ENCODE data around the gene PPARD. TPM values are rescaled to one million over a fixed set of nuclear protein-coding genes. Genes with fewer than 3 reads are reported as not detected.

Gene PPARD
- polyA plus RNA-seq, 1 experiment: 40.9 TPM

DNA sequence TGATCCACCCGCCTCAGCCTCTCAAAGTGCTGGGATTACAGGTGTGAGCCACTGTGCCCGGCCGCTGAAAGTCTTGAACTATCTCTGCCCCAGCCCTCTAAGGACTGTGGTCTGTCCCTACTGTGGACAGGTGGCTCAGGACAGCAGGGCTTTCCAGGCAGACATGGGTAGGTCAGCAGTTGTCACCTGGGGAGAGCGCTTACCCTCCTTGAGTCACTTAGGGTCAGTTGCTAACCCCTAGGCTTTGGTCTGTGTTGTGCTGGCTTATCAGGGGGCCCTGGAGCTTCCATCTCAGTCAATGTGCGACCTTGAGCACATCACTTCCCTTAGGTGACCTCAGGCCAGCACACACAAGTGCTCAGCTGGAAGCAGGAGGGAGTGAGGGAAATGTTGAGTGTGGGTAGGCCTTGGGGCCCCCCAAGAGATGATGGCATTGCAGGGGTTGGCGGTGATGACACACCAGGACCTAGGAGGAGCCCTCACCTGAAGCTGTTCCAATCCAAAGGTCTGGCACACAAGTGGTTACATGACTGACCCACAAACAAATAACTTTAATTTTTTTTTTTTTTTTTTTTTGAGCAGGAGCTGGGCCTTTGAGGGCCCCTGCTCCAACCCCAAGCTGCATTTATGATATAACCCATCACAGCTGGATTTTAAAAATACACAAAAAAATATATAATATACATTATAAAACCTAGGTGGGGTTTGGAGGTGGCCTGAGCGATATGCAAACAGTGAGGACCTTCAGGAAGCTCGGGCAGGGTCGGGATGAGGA is 130.9 kb downstream of the PPARD start:
- POLR2A ChIA-PET: interaction anchor here (0.5 to 0.6 kb wide), 2 partner anchors 9 to 421 kb away, joined by 5 to 11 read pairs; no protein-coding TSS in a partner anchor
- CTCF ChIA-PET: interaction anchor here (0.8 to 1.8 kb wide), 3 partner anchors 10 to 49 kb away, joined by 3 to 5 read pairs (median 4); no protein-coding TSS in a partner anchor
- no peak for DNase-seq (ENCODE audit: low read depth)
- TF ChIP-seq, protein P1, sequence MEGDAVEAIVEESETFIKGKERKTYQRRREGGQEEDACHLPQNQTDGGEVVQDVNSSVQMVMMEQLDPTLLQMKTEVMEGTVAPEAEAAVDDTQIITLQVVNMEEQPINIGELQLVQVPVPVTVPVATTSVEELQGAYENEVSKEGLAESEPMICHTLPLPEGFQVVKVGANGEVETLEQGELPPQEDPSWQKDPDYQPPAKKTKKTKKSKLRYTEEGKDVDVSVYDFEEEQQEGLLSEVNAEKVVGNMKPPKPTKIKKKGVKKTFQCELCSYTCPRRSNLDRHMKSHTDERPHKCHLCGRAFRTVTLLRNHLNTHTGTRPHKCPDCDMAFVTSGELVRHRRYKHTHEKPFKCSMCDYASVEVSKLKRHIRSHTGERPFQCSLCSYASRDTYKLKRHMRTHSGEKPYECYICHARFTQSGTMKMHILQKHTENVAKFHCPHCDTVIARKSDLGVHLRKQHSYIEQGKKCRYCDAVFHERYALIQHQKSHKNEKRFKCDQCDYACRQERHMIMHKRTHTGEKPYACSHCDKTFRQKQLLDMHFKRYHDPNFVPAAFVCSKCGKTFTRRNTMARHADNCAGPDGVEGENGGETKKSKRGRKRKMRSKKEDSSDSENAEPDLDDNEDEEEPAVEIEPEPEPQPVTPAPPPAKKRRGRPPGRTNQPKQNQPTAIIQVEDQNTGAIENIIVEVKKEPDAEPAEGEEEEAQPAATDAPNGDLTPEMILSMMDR (IDR thresholded peaks at IDR 0.05; ENCODE audit: insufficient read depth, low read depth, low read length): no peak
- Histone ChIP-seq H3K4me3 (ENCODE audit: low read depth, low read length) (no peak overlapping the region), H3K27me3 (ENCODE audit: control insufficient read depth, insufficient read depth, low read length) (no peaks in the 10 kb centered on the region), H3K36me3 (ENCODE audit: control insufficient read depth, insufficient read depth, low read length) (peaks cover 34% of the 10 kb centered on the region)

DNA sequence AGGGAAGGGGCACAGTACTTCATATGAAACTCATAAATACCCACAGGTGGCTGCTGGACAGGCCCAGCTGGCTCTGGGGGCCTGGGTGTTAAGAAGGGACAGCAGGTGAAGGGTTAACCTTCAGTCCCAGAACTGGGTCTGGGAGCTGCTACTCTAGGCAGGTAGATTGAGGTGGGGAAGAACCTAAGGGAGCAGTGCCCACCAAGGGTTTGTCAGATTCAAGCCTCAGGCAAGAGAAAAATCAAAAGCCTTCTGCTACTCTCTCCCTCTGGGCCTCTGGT is 131.4 kb downstream of the PPARD start:
- POLR2A ChIA-PET: interaction anchor here (0.6 kb wide), 1 partner anchor 8 kb away, joined by 11 read pairs; no protein-coding TSS in a partner anchor
- CTCF ChIA-PET: interaction anchor here (1.4 kb wide), 1 partner anchor 24 kb away, joined by 5 read pairs; no protein-coding TSS in a partner anchor
- H3K36me3 ChIP-seq (ENCODE audit: control insufficient read depth, insufficient read depth, low read length): peaks cover 37% of the 10 kb centered on the region

DNA sequence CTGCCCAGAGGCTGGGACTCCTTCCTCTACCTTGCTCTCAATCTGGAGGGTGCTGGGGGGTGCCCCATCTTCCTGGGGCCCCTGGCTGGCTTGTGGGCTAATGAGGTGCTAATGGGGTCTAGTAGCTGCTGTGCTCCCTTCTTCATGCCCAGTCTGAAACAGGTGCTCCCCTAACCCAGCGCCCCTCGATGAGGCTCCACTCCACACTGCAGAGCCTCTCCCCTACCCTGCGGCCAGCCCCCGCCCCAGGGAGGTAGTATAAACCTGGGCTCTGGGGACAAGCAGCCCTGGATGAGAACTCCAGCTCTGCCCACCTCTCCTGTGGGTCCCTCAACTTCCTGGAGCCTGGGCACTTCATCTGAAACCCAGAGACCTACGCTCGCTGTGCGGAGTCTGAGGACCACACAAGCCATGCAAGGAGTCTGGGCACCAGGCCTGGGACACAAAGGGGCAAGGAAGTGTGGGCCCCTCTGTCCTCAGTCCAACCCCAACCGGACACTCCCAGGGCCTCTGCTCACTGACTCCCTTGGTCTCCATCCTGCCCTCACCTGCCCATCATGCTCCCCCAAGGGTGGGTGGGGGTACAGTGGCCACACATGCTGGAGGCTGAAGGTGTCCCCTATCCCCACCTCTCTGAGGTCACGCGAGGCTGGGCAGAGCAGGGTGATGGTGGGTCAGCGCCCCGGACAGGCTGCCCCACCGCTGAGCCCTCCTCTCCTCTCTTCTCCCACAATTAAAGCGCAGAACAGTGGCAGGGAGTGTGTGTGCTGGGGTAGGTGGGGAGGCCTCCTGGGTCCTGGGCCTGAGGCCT is 132.0 kb downstream of the PPARD start:
- ChIA-PET POLR2A (interaction anchor here (0.6 kb wide), 2 partner anchors 8 to 11 kb away, joined by 3 to 11 read pairs; no protein-coding TSS in a partner anchor), CTCF (interaction anchor here (1.4 kb wide), 1 partner anchor 25 kb away, joined by 5 read pairs; no protein-coding TSS in a partner anchor)
- H3K27me3 ChIP-seq (ENCODE audit: control insufficient read depth, insufficient read depth, low read length): no peaks in the 10 kb centered on the region
- no peak for DNase-seq (ENCODE audit: low read depth)
- TF ChIP-seq, protein P1 (IDR thresholded peaks at IDR 0.05; ENCODE audit: insufficient read depth, low read depth, low read length): no peak
- H3K4me3 ChIP-seq (ENCODE audit: low read depth, low read length): no peak overlapping the region
- peaks cover 37% of the 10 kb centered on the region for H3K36me3 ChIP-seq (ENCODE audit: control insufficient read depth, insufficient read depth, low read length)

More for the DNA sequence above, 131.4 kb downstream of the PPARD start:
- H3K4me3 ChIP-seq (ENCODE audit: low read depth, low read length): no peak overlapping the region
- no peaks in the 10 kb centered on the region for H3K27me3 ChIP-seq (ENCODE audit: control insufficient read depth, insufficient read depth, low read length)
- TF ChIP-seq, protein P1 (IDR thresholded peaks at IDR 0.05; ENCODE audit: insufficient read depth, low read depth, low read length): no peak
- no peak for DNase-seq (ENCODE audit: low read depth)

GRCh38 chr6:35474942-35475570 is 132.7 kb downstream of the PPARD start:
- ChIA-PET POLR2A (no interaction called here), CTCF (no interaction called here)
- TF ChIP-seq, protein P1 (IDR thresholded peaks at IDR 0.05; ENCODE audit: insufficient read depth, low read depth, low read length): no peak
- no peaks in the 10 kb centered on the region for H3K27me3 ChIP-seq (ENCODE audit: control insufficient read depth, insufficient read depth, low read length)
- H3K36me3 ChIP-seq (ENCODE audit: control insufficient read depth, insufficient read depth, low read length): peaks cover 36% of the 10 kb centered on the region
- H3K4me3 ChIP-seq (ENCODE audit: low read depth, low read length): no peak overlapping the region
- DNase-seq (ENCODE audit: low read depth): no peak

DNA sequence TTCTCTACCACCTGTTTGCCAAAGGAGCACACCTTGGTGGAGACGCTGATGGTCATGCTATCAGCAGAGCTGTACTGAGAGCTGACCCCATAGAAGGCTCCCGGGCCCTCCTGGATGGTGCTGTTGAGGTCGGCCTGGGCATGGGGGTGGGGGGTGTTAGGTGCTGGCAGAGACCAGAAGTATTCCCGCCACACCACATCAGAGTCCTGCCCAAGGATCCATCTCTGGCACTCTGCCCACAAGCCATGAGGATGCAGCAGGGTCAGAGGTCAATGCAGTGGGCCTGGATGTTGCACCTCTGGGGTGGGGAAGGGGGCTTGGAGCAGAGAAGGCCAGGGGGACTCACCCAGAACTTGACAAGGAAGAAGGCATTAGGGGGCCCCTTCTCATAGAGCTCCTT is 133.2 kb downstream of the PPARD start:
- ChIA-PET CTCF (no interaction called here), POLR2A (no interaction called here)
- DNase-seq (ENCODE audit: low read depth): no peak
- H3K4me3 ChIP-seq (ENCODE audit: low read depth, low read length): no peak overlapping the region
- H3K27me3 ChIP-seq (ENCODE audit: control insufficient read depth, insufficient read depth, low read length): no peaks in the 10 kb centered on the region
- TF ChIP-seq, protein P1 (IDR thresholded peaks at IDR 0.05; ENCODE audit: insufficient read depth, low read depth, low read length): no peak
- peaks cover 35% of the 10 kb centered on the region for H3K36me3 ChIP-seq (ENCODE audit: control insufficient read depth, insufficient read depth, low read length)

All from BJ (cell line).